Activated naive CD4-positive, alpha-beta T cell treated with anti-CD3 and anti-CD28 coated beads, Interleukin-2, amount 10 ng/mL, durations not matched to agents 7 days and 5 days (primary cell): ENCODE measurements around the gene COPS8.

Source experiments
- CTCF ChIA-PET: fragments of 350-600 bp; sonication (Branson Sonifier 250); formaldehyde crosslinking; loops from one replicate; lab custom pipeline; 2021; ENCODE audit warnings: antibody characterized with exemption; lab: Charles Lee
- DNase-seq: peaks from one replicate; pipeline ENCODE4 v3.0.0-alpha.2; 2020
- H3K27ac Mint-ChIP-seq: one replicate; pipeline ENCODE4 v1.8.0; 2021; ENCODE audit warnings: mild to moderate bottlenecking, moderate library complexity, mixed read lengths
- H3K27me3 Mint-ChIP-seq: one replicate; pipeline ENCODE4 v1.8.0; 2021; ENCODE audit warnings: mild to moderate bottlenecking, mixed read lengths
- H3K36me3 Mint-ChIP-seq: one replicate; pipeline ENCODE4 v1.8.0; 2021; ENCODE audit warnings: mixed read lengths
- H3K4me1 Mint-ChIP-seq: one replicate; pipeline ENCODE4 v1.8.0; 2021; ENCODE audit warnings: mixed read lengths
- H3K4me3 Mint-ChIP-seq: one replicate; pipeline ENCODE4 v1.8.0; 2021; ENCODE audit warnings: mild to moderate bottlenecking, moderate library complexity, mixed read lengths
- H3K9me3 Mint-ChIP-seq: one replicate; pipeline ENCODE4 v1.8.0; 2021; ENCODE audit warnings: mixed read lengths

COPS8 gene

DNA sequence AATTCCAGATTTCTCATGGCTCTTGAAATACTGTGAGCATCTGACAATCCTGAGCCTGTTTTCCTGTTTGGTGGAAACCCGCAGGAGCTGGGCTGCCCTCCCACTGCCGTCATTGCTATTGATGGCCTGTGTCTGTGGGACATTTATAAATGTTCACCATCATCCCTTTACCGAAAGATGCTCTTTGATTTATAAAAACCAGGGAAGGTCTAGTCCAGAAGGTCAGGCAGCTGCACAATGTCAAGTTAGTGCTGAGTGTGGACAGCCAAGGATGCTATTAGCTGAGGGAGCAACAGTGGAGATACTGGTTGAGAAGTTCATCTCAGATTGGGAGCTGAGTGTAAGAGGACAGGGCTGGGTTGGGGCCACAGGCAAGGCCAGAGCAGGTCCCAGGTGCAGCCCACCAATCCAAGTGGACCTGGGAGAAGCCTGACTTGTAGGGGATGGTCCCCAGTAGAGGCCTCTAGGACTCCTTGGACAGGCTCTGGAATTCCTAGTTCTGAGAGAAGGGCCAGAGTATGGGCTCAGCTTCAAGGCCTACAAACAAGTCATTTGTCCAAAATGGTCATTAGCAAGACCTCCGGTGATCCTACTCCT lies 55.1 kb downstream of the COPS8 start:
- CTCF ChIA-PET: no interaction called here
- H3K27ac Mint-ChIP-seq: no peak overlapping the region
- no peak for DNase-seq
- no peaks in the 10 kb centered on the region for H3K27me3 Mint-ChIP-seq
- H3K4me1 Mint-ChIP-seq: no peaks in the 10 kb centered on the region
- no peak overlapping the region for H3K4me3 Mint-ChIP-seq
- H3K36me3 Mint-ChIP-seq: no peaks in the 10 kb centered on the region
- H3K9me3 Mint-ChIP-seq: no peaks in the 10 kb centered on the region

DNA sequence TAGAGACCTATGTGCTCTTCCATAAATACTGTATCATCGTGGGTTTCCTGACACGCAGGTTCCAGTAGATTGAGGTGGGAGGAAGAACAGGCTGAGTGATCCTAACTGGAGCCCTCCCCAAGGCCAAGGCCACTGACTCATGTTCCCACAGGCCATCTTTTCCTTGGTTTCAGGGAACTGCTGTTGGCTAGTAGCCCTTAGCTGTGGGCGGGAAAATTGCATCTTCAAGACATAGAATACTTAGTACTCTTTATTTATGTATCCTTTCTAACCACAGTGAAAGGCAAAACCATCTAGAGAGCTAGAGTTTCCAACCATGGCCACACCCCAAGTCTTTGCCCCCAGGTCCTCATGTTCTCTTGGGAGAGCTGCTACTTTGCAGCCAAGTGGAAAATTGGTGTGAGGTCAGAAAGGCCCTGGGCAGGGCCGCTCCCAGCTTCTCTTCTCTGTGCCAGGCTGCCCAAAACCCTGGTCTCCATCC lies 55.9 kb downstream of the COPS8 start:
- no peak overlapping the region for H3K4me3 Mint-ChIP-seq
- CTCF ChIA-PET: no interaction called here
- H3K4me1 Mint-ChIP-seq: no peaks in the 10 kb centered on the region
- no peaks in the 10 kb centered on the region for H3K36me3 Mint-ChIP-seq
- no peak for DNase-seq
- no peak overlapping the region for H3K27ac Mint-ChIP-seq
- peaks cover 5% of the 10 kb centered on the region for H3K9me3 Mint-ChIP-seq
- no peaks in the 10 kb centered on the region for H3K27me3 Mint-ChIP-seq

- no peaks in the 10 kb centered on the region for H3K27me3 Mint-ChIP-seq
- no peaks in the 10 kb centered on the region for H3K36me3 Mint-ChIP-seq
- no peak overlapping the region for H3K4me3 Mint-ChIP-seq
- H3K27ac Mint-ChIP-seq: no peak overlapping the region
- no peak for DNase-seq
- no peaks in the 10 kb centered on the region for H3K4me1 Mint-ChIP-seq
- CTCF ChIA-PET: interaction anchor here (1.1 kb wide), 1 partner anchor 1136 kb away, joined by 3 read pairs; no protein-coding TSS in a partner anchor
- peaks cover 17% of the 10 kb centered on the region for H3K9me3 Mint-ChIP-seq
Observed at GRCh38 chr2:237143118-237143517, 57.4 kb downstream of the COPS8 start.

- H3K9me3 Mint-ChIP-seq: peaks cover 18% of the 10 kb centered on the region
- DNase-seq: no peak
- no peak overlapping the region for H3K27ac Mint-ChIP-seq
- CTCF ChIA-PET: interaction anchor here (0.6 kb wide), 1 partner anchor 10 kb away, joined by 3 read pairs; no protein-coding TSS in a partner anchor
- H3K4me1 Mint-ChIP-seq: no peaks in the 10 kb centered on the region
- H3K27me3 Mint-ChIP-seq: no peaks in the 10 kb centered on the region
- no peak overlapping the region for H3K4me3 Mint-ChIP-seq
- no peaks in the 10 kb centered on the region for H3K36me3 Mint-ChIP-seq
Observed at GRCh38 chr2:237143676-237144440, 58.2 kb downstream of the COPS8 start.

GRCh38 chr2:237144516-237144915 lies 58.8 kb downstream of the COPS8 start:
- Mint-ChIP-seq H3K27ac (no peak overlapping the region), H3K9me3 (peaks cover 18% of the 10 kb centered on the region), H3K4me3 (no peak overlapping the region), H3K27me3 (no peaks in the 10 kb centered on the region), H3K4me1 (no peaks in the 10 kb centered on the region), H3K36me3 (no peaks in the 10 kb centered on the region)
- no peak for DNase-seq
- CTCF ChIA-PET: no interaction called here

GRCh38 chr2:237147317-237147716 lies 61.6 kb downstream of the COPS8 start:
- no peaks in the 10 kb centered on the region for H3K36me3 Mint-ChIP-seq
- peaks cover 4% of the 10 kb centered on the region for H3K27me3 Mint-ChIP-seq
- H3K4me3 Mint-ChIP-seq: no peak overlapping the region
- no peak overlapping the region for H3K27ac Mint-ChIP-seq
- no peaks in the 10 kb centered on the region for H3K4me1 Mint-ChIP-seq
- CTCF ChIA-PET: interaction anchor here (1.3 kb wide), 1 partner anchor 20 kb away, joined by 3 read pairs; no protein-coding TSS in a partner anchor
- peaks cover 18% of the 10 kb centered on the region for H3K9me3 Mint-ChIP-seq
- no peak for DNase-seq

DNA sequence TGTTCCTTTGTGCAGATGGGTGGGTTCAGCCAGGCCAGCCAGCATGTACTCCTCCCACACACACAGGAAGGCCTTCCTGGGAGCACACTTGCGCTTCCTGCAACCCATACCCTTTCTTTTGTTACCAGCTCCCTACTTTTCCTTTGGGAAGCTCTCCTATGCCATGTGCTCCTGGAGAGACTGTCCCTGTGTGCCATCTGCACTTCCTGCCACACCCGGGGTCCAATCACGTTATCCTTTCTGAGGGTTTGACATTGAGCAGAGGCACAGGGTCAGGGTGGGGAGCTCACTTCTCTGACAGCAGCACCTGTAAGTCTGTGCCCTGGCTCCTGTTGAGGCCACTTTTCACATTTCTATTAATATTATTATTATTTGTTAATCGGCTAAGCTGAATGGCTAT lies 62.9 kb downstream of the COPS8 start:
- CTCF ChIA-PET: interaction anchor here (1.2 to 1.5 kb wide), 2 partner anchors 14 to 423 kb away, joined by 3 to 4 read pairs; no protein-coding TSS in a partner anchor
- no peaks in the 10 kb centered on the region for H3K36me3 Mint-ChIP-seq
- H3K9me3 Mint-ChIP-seq: peaks cover 18% of the 10 kb centered on the region
- no peaks in the 10 kb centered on the region for H3K4me1 Mint-ChIP-seq
- H3K27me3 Mint-ChIP-seq: peaks cover 4% of the 10 kb centered on the region
- H3K27ac Mint-ChIP-seq: no peak overlapping the region
- H3K4me3 Mint-ChIP-seq: no peak overlapping the region
- no peak for DNase-seq

GRCh38 chr2:237149425-237149824 lies 63.7 kb downstream of the COPS8 start:
- H3K4me1 Mint-ChIP-seq: no peaks in the 10 kb centered on the region
- H3K4me3 Mint-ChIP-seq: no peak overlapping the region
- no peaks in the 10 kb centered on the region for H3K36me3 Mint-ChIP-seq
- CTCF ChIA-PET: interaction anchor here (1.2 to 1.5 kb wide), 2 partner anchors 15 to 422 kb away, joined by 3 to 4 read pairs; no protein-coding TSS in a partner anchor
- H3K27me3 Mint-ChIP-seq: peaks cover 4% of the 10 kb centered on the region
- H3K27ac Mint-ChIP-seq: no peak overlapping the region
- H3K9me3 Mint-ChIP-seq: peaks cover 18% of the 10 kb centered on the region
- no peak for DNase-seq
